ENCODE results near the gene TMED4. TPM values are rescaled to one million over a fixed set of nuclear protein-coding genes. Genes with fewer than 3 reads are reported as not detected.

Gene TMED4
- total RNA-seq, 2 experiments from 2014 or later, result 74.6 to 76.2 TPM

DNA sequence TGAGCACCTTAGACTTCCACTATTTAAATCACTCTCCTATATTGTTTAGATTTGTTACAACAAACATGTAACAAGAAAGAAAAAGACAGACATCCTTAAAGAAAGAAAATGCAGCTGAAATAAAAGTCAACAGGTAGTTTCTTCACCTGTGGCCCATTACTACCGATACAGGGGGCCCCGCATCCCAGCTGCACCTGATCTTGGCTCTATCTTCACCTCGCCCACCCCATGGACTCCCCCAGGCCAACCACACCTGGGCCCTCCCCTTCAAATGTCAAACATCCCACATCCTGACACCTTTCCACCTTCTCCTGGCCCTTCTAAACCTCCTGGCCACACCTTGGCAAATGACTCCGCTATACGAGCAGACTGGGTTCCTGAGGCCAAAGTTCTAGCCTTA is 15.4 kb downstream of the TMED4 start:
- no peak for TF ChIP-seq CTCF (IDR thresholded peaks at IDR 0.05)
- Mint-ChIP-seq H3K4me1 (ENCODE audit: low read depth) (peaks cover 19% of the 10 kb centered on the region), H3K9me3 (no peaks in the 10 kb centered on the region), H3K4me3 (no peak overlapping the region), H3K27me3 (no peaks in the 10 kb centered on the region), H3K27ac (no peak overlapping the region), H3K36me3 (ENCODE audit: low read depth) (peaks cover 60% of the 10 kb centered on the region)
- ChIA-PET POLR2A (interaction anchor here (0.6 to 3.4 kb wide), 5 partner anchors 7 to 263 kb away, joined by 3 to 24 read pairs (median 5); partner anchors contain the start of genes DDX56, NUDCD3 and TMED4), CTCF (interaction anchor here (1.2 to 3.4 kb wide), 5 partner anchors 14 to 325 kb away, joined by 3 to 28 read pairs (median 25); partner anchors contain the start of genes NUDCD3 and TMED4)
- DNase-seq (no peak), ATAC-seq (no peak)
- intact Hi-C loops (cut with micrococcal nuclease), result no loop called here

- H3K36me3 Mint-ChIP-seq (ENCODE audit: low read depth), result peaks cover 53% of the 10 kb centered on the region
- TF ChIP-seq CTCF (IDR thresholded peaks at IDR 0.05), result no peak
Observed at GRCh38 chr7:44565795-44566559, 16.1 kb downstream of the TMED4 start.

DNA sequence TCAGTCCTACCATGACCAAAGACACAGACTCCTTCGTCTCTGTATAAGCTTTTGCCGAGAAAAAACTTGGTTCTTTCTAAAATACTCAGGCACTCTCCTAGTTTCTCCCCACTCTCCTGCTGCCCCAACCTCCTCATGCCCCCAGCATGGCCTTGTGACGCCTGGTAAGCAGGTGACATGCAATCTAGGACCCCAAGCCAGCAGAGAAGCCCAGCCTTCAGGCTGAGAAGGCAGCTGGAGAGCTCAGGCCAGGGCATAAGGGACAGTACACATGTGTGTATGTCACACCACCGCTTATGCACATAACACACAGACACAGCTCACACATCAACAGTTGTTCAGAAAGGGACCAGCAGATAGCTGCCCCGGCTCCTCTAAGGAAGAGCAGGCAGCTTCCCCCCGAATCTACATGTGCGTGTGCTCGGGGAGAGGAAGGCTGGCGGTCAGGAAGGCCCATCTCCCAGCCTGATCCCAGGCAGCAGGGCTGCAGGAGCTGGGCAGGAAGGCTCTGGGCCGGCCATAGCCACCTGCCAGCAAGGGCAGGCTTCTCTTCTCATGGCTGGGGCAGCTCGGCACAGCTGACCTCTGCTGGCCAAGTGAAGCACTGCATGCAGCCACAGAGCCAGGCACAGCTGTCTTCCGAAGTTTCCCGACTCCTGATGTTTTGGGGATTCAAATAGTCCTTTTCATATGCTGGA is 16.8 kb downstream of the TMED4 start:
- H3K9me3 Mint-ChIP-seq, result no peaks in the 10 kb centered on the region
- TF ChIP-seq CTCF (IDR thresholded peaks at IDR 0.05), result peak; percentile 98

More at GRCh38 chr7:44565795-44566559, 16.1 kb downstream of the TMED4 start:
- DNase-seq (no peak), ATAC-seq (peak; percentile 49)
- H3K4me1 Mint-ChIP-seq (ENCODE audit: low read depth), result peaks cover 14% of the 10 kb centered on the region
- H3K9me3 Mint-ChIP-seq, result no peaks in the 10 kb centered on the region
- H3K27me3 Mint-ChIP-seq, result no peaks in the 10 kb centered on the region
- no peak overlapping the region for H3K4me3 Mint-ChIP-seq
- ChIA-PET POLR2A (interaction anchor here (1.3 to 3.4 kb wide), 4 partner anchors 8 to 76 kb away, joined by 5 to 24 read pairs (median 9); partner anchors contain the start of genes DDX56, NUDCD3 and TMED4), CTCF (interaction anchor here (0.7 to 3.4 kb wide), 37 partner anchors 9 to 570 kb away, joined by 3 to 32 read pairs (median 4); partner anchors contain the start of genes DDX56, NUDCD3 and TMED4)
- intact Hi-C loops (cut with micrococcal nuclease), result no loop called here
- H3K27ac Mint-ChIP-seq, result peak overlapping the region; percentile 17

DNA sequence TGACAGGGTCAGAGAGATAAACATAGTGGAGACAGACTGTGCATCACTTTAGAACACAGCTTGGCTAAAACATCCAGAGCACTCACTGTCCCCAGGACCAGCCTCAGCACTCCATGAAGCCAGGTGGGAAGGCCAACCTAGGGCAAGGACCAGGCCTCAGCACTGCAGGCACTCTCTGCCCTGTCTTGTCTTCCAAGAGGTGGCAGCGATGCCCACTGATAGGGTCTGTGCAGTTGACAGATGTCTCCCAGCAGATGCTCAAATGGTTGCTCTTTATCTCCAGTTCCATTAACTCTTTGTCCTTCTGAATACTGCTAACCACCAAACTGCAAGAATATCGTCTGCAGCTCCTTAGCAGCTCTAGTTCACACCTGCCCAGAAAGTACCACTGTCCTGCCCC is 17.4 kb downstream of the TMED4 start:
- CTCF ChIA-PET, result interaction anchor here (0.9 to 3.4 kb wide), 29 partner anchors 8 to 572 kb away, joined by 3 to 32 read pairs (median 5); partner anchors contain the start of genes DDX56, H2AZ2, NUDCD3 and TMED4
- intact Hi-C loops (cut with micrococcal nuclease), result no loop called here
- no peak for TF ChIP-seq CTCF (IDR thresholded peaks at IDR 0.05)
- no peaks in the 10 kb centered on the region for H3K9me3 Mint-ChIP-seq
- peaks cover 14% of the 10 kb centered on the region for H3K4me1 Mint-ChIP-seq (ENCODE audit: low read depth)
- H3K27ac Mint-ChIP-seq, result peak overlapping the region; percentile 17
- H3K27me3 Mint-ChIP-seq, result no peaks in the 10 kb centered on the region
- DNase-seq (no peak), ATAC-seq (no peak)
- H3K4me3 Mint-ChIP-seq, result no peak overlapping the region
- POLR2A ChIA-PET, result interaction anchor here (0.6 to 3.4 kb wide), 10 partner anchors 9 to 439 kb away, joined by 3 to 24 read pairs (median 4); partner anchors contain the start of genes DDX56, NUDCD3 and PPIA
- H3K36me3 Mint-ChIP-seq (ENCODE audit: low read depth), result peaks cover 44% of the 10 kb centered on the region

More for the DNA sequence above, 16.8 kb downstream of the TMED4 start:
- peak; percentile 70 for DNase-seq
- Mint-ChIP-seq H3K27me3 (no peaks in the 10 kb centered on the region), H3K36me3 (ENCODE audit: low read depth) (peaks cover 49% of the 10 kb centered on the region), H3K4me3 (no peak overlapping the region), H3K27ac (peak overlapping the region; percentile 17), H3K4me1 (ENCODE audit: low read depth) (peaks cover 14% of the 10 kb centered on the region)
- CTCF ChIA-PET, result interaction anchor here (0.7 to 3.4 kb wide), 42 partner anchors 9 to 571 kb away, joined by 3 to 32 read pairs (median 4); partner anchors contain the start of genes DDX56, H2AZ2, NUDCD3 and TMED4
- ATAC-seq, result peak; percentile 96
- intact Hi-C loops (cut with micrococcal nuclease), result no loop called here
- POLR2A ChIA-PET, result interaction anchor here (0.8 to 3.4 kb wide), 6 partner anchors 9 to 234 kb away, joined by 3 to 24 read pairs (median 4); partner anchors contain the start of genes DDX56, NUDCD3 and PPIA

All from activated CD8-positive, alpha-beta T cell treated with anti-CD3 and anti-CD28 coated beads for 36 hours (primary cell).